BE2C (cell line): Measurements from ENCODE around the gene FKBP2.

Experiments used
- DNase-seq: peaks from one replicate; pipeline ENCODE4 v3.0.0-alpha.2; 2020
- H3K27me3 ChIP-seq: fragments of 250-450 bp; sonication (Bioruptor Pico); 2 replicates; pipeline ENCODE4 v1.5.1; 2020; ENCODE audit warnings: mild to moderate bottlenecking
- H3K36me3 ChIP-seq: fragments of 250-450 bp; sonication (Bioruptor Pico); 2 replicates; pipeline ENCODE4 v1.5.1; 2020; ENCODE audit warnings: mild to moderate bottlenecking
- H3K4me1 ChIP-seq: fragments of 250-450 bp; sonication (Bioruptor Pico); 2 replicates; pipeline ENCODE4 v1.5.1; 2020
- H3K4me3 ChIP-seq: 2 replicates; pipeline ENCODE4 v1.5.1; 2011; ENCODE audit warnings: low read depth, low read length
- H3K9me3 ChIP-seq: fragments of 250-450 bp; sonication (Bioruptor Pico); 2 replicates; pipeline ENCODE4 v1.5.1; 2020
- CTCF ChIP-seq: IDR thresholded peaks from 2 replicates; pipeline ENCODE4 v1.5.1; 2012; ENCODE audit warnings: mild to moderate bottlenecking, low read depth, low read length

Gene FKBP2

DNA sequence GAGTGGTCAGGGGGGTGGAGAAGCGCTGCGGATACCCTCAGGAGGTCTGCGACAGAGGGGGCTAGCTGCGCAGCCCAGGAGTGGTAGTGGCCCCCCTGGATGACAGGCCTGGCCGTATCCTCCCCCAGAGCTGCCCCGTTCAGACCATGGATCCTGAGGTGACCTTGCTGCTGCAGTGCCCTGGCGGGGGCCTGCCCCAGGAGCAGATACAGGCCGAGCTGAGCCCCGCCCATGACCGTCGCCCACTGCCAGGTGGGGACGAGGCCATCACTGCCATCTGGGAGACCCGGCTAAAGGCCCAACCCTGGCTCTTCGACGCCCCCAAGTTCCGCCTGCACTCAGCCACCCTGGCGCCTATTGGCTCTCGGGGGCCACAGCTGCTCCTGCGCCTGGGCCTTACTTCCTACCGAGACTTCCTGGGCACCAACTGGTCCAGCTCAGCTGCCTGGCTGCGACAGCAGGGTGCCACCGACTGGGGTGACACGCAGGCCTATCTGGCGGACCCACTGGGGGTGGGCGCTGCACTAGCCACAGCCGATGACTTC lies 14.3 kb upstream of the FKBP2 start:
- H3K9me3 ChIP-seq = no peaks in the 10 kb centered on the region
- DNase-seq = no peak
- TF ChIP-seq CTCF = no peak
- H3K36me3 ChIP-seq = no peaks in the 10 kb centered on the region
- H3K4me1 ChIP-seq = peaks cover 8% of the 10 kb centered on the region
- H3K4me3 ChIP-seq = peak overlapping the region; percentile 73
- no peaks in the 10 kb centered on the region for H3K27me3 ChIP-seq

- no peak for DNase-seq
- H3K4me1 ChIP-seq = peaks cover 8% of the 10 kb centered on the region
- TF ChIP-seq CTCF = no peak
These were observed 13.4 kb upstream of the FKBP2 start for GRCh38 chr11:64227405-64227956.

GRCh38 chr11:64229090-64229743 lies 11.7 kb upstream of the FKBP2 start:
- no peak for TF ChIP-seq CTCF
- H3K9me3 ChIP-seq = no peaks in the 10 kb centered on the region
- no peak for DNase-seq
- H3K36me3 ChIP-seq = no peaks in the 10 kb centered on the region
- H3K4me3 ChIP-seq = no peak overlapping the region
- H3K4me1 ChIP-seq = no peaks in the 10 kb centered on the region; the same call in 1 of the 2 replicates
- no peaks in the 10 kb centered on the region for H3K27me3 ChIP-seq

More at GRCh38 chr11:64227405-64227956, 13.4 kb upstream of the FKBP2 start:
- no peaks in the 10 kb centered on the region for H3K9me3 ChIP-seq
- peak overlapping the region; percentile 73; the same call in 1 of the 2 replicates for H3K4me3 ChIP-seq
- no peaks in the 10 kb centered on the region for H3K36me3 ChIP-seq
- no peaks in the 10 kb centered on the region for H3K27me3 ChIP-seq

DNA sequence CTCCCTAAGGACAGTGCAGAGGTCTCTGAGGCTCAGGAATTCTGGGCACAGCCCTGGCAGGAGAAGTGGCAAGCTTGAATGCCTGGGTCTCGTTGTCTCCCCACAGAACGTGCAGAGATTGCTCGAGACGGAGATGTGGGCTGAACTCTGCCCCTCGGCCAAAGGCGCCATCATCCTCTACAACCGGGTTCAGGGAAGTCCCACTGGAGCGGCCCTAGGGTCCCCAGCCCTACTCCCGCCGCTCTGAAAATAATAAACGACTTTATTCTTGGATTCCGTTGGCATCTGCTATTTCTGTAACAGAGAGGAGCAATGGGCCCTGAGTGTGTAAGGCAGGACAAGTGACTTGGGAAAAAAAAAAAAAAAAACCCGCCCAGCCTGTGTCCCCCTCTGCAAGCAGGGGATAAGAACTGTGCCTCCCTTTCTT lies 11.1 kb upstream of the FKBP2 start:
- Histone ChIP-seq H3K4me3 (peak overlapping the region; percentile 65), H3K9me3 (no peaks in the 10 kb centered on the region)
- TF ChIP-seq CTCF = no peak

DNA sequence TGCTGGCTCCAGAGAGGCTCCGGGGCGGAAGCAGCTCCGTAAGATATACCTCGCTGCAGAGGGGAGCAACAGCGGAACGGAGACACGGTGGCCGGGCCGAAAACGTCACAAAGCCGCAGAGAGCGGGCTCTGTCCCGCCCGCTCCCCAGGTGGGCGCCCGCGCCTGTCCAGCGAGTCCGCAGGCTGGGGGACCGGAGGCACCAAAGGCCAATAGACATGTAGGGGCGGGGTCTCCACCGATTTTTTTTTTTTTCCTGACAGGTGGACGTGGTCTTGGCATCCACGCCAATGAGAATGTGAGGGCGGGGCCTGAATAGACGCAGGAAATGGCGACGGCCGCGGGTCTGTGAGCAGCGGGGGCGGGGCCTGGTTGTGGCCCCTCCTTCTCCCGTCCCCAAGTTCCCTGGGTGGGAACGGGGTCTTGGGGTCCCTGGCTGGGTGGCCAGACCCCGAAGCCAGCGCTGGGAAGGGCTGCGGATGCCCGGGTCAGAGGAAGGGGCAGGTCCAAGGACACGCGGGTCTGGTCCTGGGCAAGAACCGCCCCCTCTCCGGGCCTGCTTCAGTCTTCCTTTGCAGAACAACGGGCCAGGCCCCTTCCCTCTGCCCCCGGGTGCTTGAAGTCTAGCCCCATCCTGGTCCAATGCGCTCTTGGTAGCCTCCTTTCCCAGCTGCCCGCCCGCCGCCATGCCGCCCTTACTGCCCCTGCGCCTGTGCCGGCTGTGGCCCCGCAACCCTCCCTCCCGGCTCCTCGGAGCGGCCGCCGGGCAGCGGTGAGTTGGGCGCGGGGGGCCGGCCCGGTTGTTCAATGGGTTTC lies 10.5 kb upstream of the FKBP2 start, which contains the start of gene DNAJC4:
DNAJC4 (plus strand) TSS at position 378 of the 814 bp plus-strand sequence; CDS start at position 685, 307 bp downstream.
- peak within 1 kb of the TSS; percentile 65 for H3K4me3 ChIP-seq
- no peaks in the 10 kb centered on the region; the same call in 1 of the 2 replicates for H3K4me1 ChIP-seq
- H3K36me3 ChIP-seq = no peaks in the 10 kb centered on the region
- DNase-seq = peak; percentile 84
- no peak for TF ChIP-seq CTCF
- no peaks in the 10 kb centered on the region for H3K27me3 ChIP-seq
- H3K9me3 ChIP-seq = no peaks in the 10 kb centered on the region

More for the DNA sequence above, 11.1 kb upstream of the FKBP2 start:
- no peaks in the 10 kb centered on the region for H3K27me3 ChIP-seq
- no peaks in the 10 kb centered on the region for H3K36me3 ChIP-seq
- no peak for DNase-seq
- H3K4me1 ChIP-seq = no peaks in the 10 kb centered on the region; the same call in 1 of the 2 replicates
